SU-DHL-6 (cell line): ENCODE measurements around the gene PTPN18.
"Not testable (repeated sequence)": the region's sequence is repeated elsewhere in the genome, so short reads cannot be mapped to it uniquely, and the experiment has no call there.

ENCODE experiments used
- EZH2phosphoT487 ChIP-seq: fragments of 200-600 bp; sonication (generic), shearing (Covaris generic); conservative IDR thresholded peaks from 2 replicates; pipeline ENCODE4 v1.6.1; 2018; ENCODE audit warnings: mild to moderate bottlenecking, antibody characterized with exemption, low read length, moderate library complexity, mixed read lengths
- TF ChIP-seq, protein P1 (sequence below): fragments of 200-600 bp; sonication (generic); IDR thresholded peaks from one replicate; pipeline ENCODE4 v1.5.1; 2017; ENCODE audit warnings: antibody characterized with exemption, mild to moderate bottlenecking, low read length, moderate library complexity; ENCODE audit not compliant: insufficient read depth, poor library complexity, severe bottlenecking

DNA sequence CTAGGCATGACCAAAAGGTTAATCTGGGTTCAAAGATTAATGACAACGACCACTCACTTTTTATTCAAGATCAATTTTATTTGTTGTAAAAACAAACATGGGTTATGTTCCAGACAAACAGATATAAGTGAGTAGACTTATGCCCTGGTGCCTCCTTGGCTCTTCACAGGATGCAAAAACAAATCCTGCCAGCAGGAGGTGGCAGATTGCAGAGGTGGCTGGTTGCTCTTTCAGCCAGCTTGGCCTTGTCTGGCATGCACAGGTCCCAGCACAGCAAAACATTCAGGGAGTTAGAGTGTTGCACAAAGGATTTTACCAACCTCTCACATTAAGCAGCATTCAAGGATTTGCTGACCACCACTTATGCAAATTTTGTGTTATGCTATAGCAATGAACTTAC lies 60.8 kb downstream of the PTPN18 start:
- TF ChIP-seq, protein P1, sequence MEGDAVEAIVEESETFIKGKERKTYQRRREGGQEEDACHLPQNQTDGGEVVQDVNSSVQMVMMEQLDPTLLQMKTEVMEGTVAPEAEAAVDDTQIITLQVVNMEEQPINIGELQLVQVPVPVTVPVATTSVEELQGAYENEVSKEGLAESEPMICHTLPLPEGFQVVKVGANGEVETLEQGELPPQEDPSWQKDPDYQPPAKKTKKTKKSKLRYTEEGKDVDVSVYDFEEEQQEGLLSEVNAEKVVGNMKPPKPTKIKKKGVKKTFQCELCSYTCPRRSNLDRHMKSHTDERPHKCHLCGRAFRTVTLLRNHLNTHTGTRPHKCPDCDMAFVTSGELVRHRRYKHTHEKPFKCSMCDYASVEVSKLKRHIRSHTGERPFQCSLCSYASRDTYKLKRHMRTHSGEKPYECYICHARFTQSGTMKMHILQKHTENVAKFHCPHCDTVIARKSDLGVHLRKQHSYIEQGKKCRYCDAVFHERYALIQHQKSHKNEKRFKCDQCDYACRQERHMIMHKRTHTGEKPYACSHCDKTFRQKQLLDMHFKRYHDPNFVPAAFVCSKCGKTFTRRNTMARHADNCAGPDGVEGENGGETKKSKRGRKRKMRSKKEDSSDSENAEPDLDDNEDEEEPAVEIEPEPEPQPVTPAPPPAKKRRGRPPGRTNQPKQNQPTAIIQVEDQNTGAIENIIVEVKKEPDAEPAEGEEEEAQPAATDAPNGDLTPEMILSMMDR, result not testable (repeated sequence)
- TF ChIP-seq EZH2phosphoT487, result not testable (repeated sequence)
